Measurements from ENCODE around the gene TEX261. TPM values are rescaled to one million over a fixed set of nuclear protein-coding genes. Genes with fewer than 3 reads are reported as not detected.

TEX261 gene
- total RNA-seq, 2 experiments from 2014 or later = 34.5 to 45.8 TPM

GRCh38 chr2:70979180-70979488 lies 15.5 kb downstream of the TEX261 start:
- POLR2A ChIA-PET = no interaction called here
- H3K9me2 ChIP-seq (ENCODE audit: insufficient read depth, low read length) = no peaks in the 10 kb centered on the region
- no TSS peak for BruUV-seq (replicated peaks)
- no peak for DNase-seq (ENCODE audit: low spot score)
- H4K20me1 ChIP-seq (ENCODE audit: insufficient read depth, low read length) = no peaks in the 10 kb centered on the region
- no peak overlapping the region for H3K4me2 ChIP-seq (ENCODE audit: low read length)
- no peaks in the 10 kb centered on the region for H3K9me3 ChIP-seq (ENCODE audit: low read length)
- TF ChIP-seq EZH2phosphoT487 (IDR thresholded peaks at IDR 0.05; ENCODE audit: borderline replicate concordance, low read depth, low read length) (no peak), CTCF (conservative IDR thresholded peaks at IDR 0.05; ENCODE audit: low read length) (no peak)
- no peaks in the 10 kb centered on the region for H3K79me2 ChIP-seq (ENCODE audit: insufficient read depth, low read depth, low read length)
- intact Hi-C loops (cut with micrococcal nuclease; ENCODE audit: unreplicated experiment) = no loop called here
- no peak overlapping the region for H3K4me3 ChIP-seq (ENCODE audit: low read depth, low read length, poor library complexity, severe bottlenecking)
- peaks cover 4% of the 10 kb centered on the region for H3K4me1 ChIP-seq (ENCODE audit: insufficient read depth, low read length, poor library complexity, severe bottlenecking)
- H3K36me3 ChIP-seq (ENCODE audit: insufficient read depth, low read length) = peaks cover 2% of the 10 kb centered on the region; the same call in 1 of the 2 replicates
- H2AFZ ChIP-seq (ENCODE audit: low read length) = no peak overlapping the region
- no peak overlapping the region for H3K27ac ChIP-seq (ENCODE audit: low read depth, low read length, poor library complexity, severe bottlenecking)
- CTCF ChIA-PET (ENCODE audit: unreplicated experiment) = no interaction called here

- ChIA-PET POLR2A (no interaction called here), CTCF (ENCODE audit: unreplicated experiment) (no interaction called here)
- Histone ChIP-seq H3K4me1 (ENCODE audit: insufficient read depth, low read length, poor library complexity, severe bottlenecking) (peaks cover 4% of the 10 kb centered on the region), H4K20me1 (ENCODE audit: insufficient read depth, low read length) (no peaks in the 10 kb centered on the region), H3K79me2 (ENCODE audit: insufficient read depth, low read depth, low read length) (no peaks in the 10 kb centered on the region), H3K27ac (ENCODE audit: low read depth, low read length, poor library complexity, severe bottlenecking) (no peak within 1 kb of the TSS), H3K36me3 (ENCODE audit: insufficient read depth, low read length) (no peaks in the 10 kb centered on the region), H3K4me3 (ENCODE audit: low read depth, low read length, poor library complexity, severe bottlenecking) (no peak within 1 kb of the TSS), H3K9me3 (ENCODE audit: low read length) (no peaks in the 10 kb centered on the region), H2AFZ (ENCODE audit: low read length) (no peak within 1 kb of the TSS; the same call in 1 of the 2 replicates), H3K9me2 (ENCODE audit: insufficient read depth, low read length) (no peaks in the 10 kb centered on the region), H3K4me2 (ENCODE audit: low read length) (peak within 1 kb of the TSS; percentile 66)
- intact Hi-C loops (cut with micrococcal nuclease; ENCODE audit: unreplicated experiment) = no loop called here
- no peak for TF ChIP-seq CTCF (conservative IDR thresholded peaks at IDR 0.05; ENCODE audit: low read length)
- TF ChIP-seq EZH2phosphoT487 (IDR thresholded peaks at IDR 0.05; ENCODE audit: borderline replicate concordance, low read depth, low read length) = no peak
- BruUV-seq (replicated peaks) = no TSS peak
- DNase-seq (ENCODE audit: low spot score) = no peak
Measured at GRCh38 chr2:70978341-70979179, 16.1 kb downstream of the TEX261 start, which contains the start of gene ANKRD53. Gene ANKRD53, plus strand, starts transcription at chr2:70978630. Its CDS starts 16 bp downstream, at chr2:70978646.

- peaks cover 4% of the 10 kb centered on the region for H3K4me1 ChIP-seq (ENCODE audit: insufficient read depth, low read length, poor library complexity, severe bottlenecking)
- CTCF ChIA-PET (ENCODE audit: unreplicated experiment) = no interaction called here
- no peak for DNase-seq (ENCODE audit: low spot score)
- H2AFZ ChIP-seq (ENCODE audit: low read length) = peak overlapping the region; percentile 52; the same call in 1 of the 2 replicates
- H3K36me3 ChIP-seq (ENCODE audit: insufficient read depth, low read length) = no peaks in the 10 kb centered on the region
- BruUV-seq (replicated peaks) = no TSS peak
- no peaks in the 10 kb centered on the region for H3K9me2 ChIP-seq (ENCODE audit: insufficient read depth, low read length)
- H3K79me2 ChIP-seq (ENCODE audit: insufficient read depth, low read depth, low read length) = no peaks in the 10 kb centered on the region
- intact Hi-C loops (cut with micrococcal nuclease; ENCODE audit: unreplicated experiment) = loop anchor here (1.0 kb wide), 1 partner anchor 12 kb away; no protein-coding TSS in a partner anchor
- TF ChIP-seq EZH2phosphoT487 (IDR thresholded peaks at IDR 0.05; ENCODE audit: borderline replicate concordance, low read depth, low read length) = no peak
- peak; percentile 62; the same call in 1 of the 2 replicates for TF ChIP-seq CTCF (conservative IDR thresholded peaks at IDR 0.05; ENCODE audit: low read length)
- POLR2A ChIA-PET = no interaction called here
- no peak overlapping the region for H3K27ac ChIP-seq (ENCODE audit: low read depth, low read length, poor library complexity, severe bottlenecking)
- no peaks in the 10 kb centered on the region for H3K9me3 ChIP-seq (ENCODE audit: low read length)
- H3K4me2 ChIP-seq (ENCODE audit: low read length) = peak overlapping the region; percentile 66
- peak overlapping the region; percentile 47 for H3K4me3 ChIP-seq (ENCODE audit: low read depth, low read length, poor library complexity, severe bottlenecking)
- H4K20me1 ChIP-seq (ENCODE audit: insufficient read depth, low read length) = no peaks in the 10 kb centered on the region
Measured at GRCh38 chr2:70977605-70978205, 17.0 kb downstream of the TEX261 start.

All from OCI-LY7 (cell line).